Measurements from ENCODE around the gene ECM2.

The ECM2 gene

GRCh38 chr9:92457576-92457975 is 78.2 kb downstream of the ECM2 start:
- no peak for DNase-seq

GRCh38 chr9:92455217-92455616 is 80.6 kb downstream of the ECM2 start:
- DNase-seq = no peak

- no peak for DNase-seq
These were observed 89.3 kb downstream of the ECM2 start for GRCh38 chr9:92446536-92446935.
